K562 treated with DMSO at 1 percent for 48 hours (cell line): ENCODE results near the gene SPIN3. TPM values are rescaled to one million over a fixed set of nuclear protein-coding genes. Genes with fewer than 3 reads are reported as not detected.

ENCODE experiments used
- total RNA-seq: library from RNA; unstranded; fragments of 300-600 nt; gene quantifications from 2 replicates; pipeline ENCODE4 v1.2.3, GENCODE V29; 2022; ENCODE audit warnings: low replicate concordance; ENCODE audit errors: extremely low read depth

Gene SPIN3
- total RNA-seq, result not detected in 2 replicates

GRCh38 chrX:56995271-56995994, at the start of gene SPIN3:
Gene SPIN3, minus strand, starts transcription at chrX:56995541. Its CDS starts 594 bp downstream, at chrX:56994947.

Other genes with a start within 250 kb of the SPIN3 start
- not detected in 2 replicates for gene SPIN2B, start 126.0 kb upstream of the SPIN3 start, total RNA-seq
- not detected in 2 replicates for gene SPIN2A, start 141.9 kb upstream of the SPIN3 start, total RNA-seq